HG03159 (cell line): ENCODE data around the gene PPP1R15A.
"Not testable (repeated sequence)": the region's sequence is repeated elsewhere in the genome, so short reads cannot be mapped to it uniquely, and the experiment has no call there.

Source experiments
- ATAC-seq: cut with Tn5 transposase; IDR thresholded peaks from one replicate; pipeline ENCODE4 v1.9.1; 2021; ENCODE audit warnings: mild to moderate bottlenecking, moderate library complexity; ENCODE audit not compliant: unreplicated experiment

Gene PPP1R15A

DNA sequence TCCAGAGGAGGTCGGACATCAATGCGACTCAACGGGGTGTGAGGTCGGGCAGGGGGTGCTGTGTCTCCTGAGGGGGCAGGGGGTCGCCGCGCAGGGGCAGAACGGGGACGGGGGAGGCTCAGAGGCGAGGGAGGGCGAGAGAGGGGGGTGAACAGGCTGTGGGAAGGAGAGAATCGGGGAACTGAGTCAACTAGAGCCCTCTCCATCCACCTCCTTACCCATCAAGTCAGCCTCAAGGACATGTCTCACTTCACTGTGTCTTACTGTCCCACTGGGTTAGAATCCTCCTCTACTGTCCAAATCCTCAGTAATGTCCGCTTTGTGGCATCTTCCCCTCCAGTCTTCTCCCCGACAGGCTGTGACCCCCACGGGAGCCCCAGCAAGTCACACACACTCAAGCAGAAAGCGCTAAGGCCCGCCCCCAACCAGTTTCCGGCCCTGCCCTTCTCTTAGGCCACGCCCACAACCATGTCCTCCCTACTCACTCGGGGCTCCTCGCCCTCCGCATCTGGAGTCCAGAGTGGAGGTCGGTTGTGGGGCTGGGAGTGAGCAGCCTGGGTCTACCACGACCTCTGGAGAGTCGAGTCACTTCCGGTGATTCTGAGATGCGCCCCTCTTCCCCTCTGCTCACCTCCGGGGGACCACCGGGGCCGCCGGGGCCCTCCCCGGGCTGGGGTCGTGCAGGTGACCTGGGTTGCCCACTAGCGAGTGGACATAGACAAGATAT lies 13.1 kb upstream of the PPP1R15A start:
- ATAC-seq: peak; percentile 64

DNA sequence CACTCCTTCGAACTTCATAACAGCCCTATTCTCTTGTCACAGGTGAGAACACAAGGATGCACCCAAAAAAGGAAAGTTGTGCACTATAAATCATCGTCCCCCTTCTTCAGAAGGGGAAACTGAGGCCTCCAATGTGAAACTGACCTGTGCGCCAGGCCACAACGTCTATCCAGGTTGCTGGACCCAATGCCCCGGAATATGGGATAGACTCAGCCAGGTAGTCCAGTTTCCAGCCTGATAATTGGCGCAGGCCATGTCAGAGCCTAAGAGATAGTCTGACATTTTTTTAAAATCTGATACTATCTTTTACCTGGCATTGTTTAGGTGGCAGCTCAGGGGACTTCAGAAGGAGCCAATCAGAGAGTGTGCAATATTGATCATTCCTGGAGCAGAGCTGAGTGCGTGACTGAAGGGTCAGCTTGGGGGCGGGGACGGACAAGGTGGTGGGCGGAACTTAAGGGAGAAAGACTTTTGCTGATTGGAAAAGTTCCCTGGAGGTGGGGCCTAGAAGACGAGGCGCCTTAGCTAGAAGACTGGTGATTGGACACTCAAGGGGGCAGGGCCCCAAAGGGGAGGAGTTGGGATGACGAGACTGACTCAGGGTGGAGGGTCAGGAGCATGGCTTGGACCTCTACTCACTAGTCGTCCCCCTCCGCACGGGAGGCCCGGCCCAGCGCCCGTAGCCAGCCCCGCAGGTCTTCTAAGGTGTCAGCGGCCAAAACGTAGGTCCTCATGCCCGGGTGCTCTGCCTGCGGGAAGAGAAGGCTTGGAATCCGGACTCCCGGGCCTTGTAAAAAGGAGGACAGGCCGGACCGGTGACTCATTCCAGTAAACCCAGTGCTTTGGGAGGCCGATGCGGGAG lies 12.3 kb upstream of the PPP1R15A start:
- no peak for ATAC-seq

DNA sequence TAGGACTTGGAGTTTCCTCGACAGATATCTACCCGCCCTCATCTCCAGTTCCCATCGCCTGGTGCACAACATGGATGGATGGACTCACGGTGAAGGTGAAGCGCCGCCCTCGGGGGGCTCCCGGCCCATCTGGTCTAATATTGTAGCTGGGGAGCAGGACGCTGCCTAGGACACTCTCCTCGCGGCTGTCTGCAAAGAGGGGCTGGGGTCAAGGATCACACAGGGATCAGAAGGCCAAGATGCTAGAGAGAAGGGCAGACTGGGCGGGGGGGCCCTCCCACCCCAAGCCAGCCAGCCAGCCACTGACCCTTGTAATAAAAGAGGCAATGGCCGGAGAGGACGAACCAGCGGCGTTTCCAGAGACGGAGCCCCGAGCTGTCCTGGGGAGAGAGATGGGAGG lies 10.9 kb upstream of the PPP1R15A start:
- no peak for ATAC-seq

DNA sequence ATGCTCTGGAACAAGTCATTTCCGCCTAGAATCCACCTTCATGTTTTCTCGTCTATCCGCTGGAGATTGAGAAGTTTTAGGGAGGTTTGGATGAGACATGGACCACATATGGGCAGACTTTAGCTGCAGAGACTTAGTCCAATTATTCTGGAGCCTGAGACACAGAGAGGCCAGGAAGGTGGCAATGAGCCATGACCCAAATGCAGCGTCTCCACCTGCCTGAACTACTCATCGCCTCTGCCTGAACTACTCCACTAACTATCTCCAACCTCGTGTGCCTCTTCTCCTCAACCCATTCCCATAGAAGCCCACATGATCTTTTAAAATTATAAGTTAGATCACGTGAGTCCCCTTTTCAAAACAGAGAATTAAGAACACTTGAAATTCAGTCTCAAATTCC lies 9.4 kb upstream of the PPP1R15A start:
- no peak for ATAC-seq

DNA sequence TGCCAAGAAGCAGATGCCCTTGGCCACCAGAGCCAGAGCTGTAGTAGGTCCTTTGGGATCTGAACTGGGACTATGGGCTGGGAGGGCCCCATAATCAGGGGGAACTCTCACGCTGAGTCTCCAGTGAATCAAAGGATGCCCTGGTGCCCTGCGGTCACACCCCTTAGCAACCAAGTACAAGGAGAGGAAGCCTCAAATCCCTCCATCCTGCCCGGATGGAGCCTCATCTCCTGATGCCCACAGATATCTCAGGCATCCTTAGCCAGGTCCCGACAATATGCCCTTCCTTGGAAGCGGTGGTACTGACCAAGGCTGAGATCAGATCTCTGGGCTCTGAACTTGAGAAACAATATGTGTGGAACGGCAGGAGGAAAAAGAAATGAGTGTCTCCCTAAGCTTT lies 5.5 kb upstream of the PPP1R15A start:
- no peak for ATAC-seq

DNA sequence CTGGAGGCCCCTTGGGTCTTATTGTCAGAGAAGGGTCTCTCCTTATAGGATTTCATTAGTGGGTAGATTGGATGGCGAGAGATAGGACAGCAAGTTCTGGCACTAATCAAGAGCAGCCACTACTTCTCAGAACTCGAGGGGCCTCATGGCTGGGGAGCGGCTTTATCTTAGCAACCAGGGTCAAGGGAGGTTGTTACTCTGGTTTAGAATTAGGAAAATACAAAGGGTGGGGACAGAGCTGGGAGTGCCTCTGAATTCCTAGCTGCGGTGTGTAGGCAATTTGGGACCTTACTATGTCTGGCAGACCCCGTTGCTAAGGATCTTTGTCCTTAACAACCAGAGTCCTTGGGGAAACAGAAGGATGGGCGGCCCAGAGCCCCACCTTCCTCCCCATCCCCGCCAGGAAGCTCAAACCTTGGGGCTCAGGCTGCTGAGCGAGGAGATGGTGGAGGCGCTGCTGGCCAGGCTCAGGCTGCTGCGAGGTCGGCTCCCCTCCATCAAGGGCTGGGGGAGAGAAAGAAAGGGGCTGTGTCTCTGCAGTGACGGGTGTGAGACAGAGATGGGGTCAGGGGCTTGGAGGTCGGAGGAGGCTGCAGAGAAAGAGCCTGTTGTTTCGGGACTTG lies 5.0 kb upstream of the PPP1R15A start:
- ATAC-seq: no peak

DNA sequence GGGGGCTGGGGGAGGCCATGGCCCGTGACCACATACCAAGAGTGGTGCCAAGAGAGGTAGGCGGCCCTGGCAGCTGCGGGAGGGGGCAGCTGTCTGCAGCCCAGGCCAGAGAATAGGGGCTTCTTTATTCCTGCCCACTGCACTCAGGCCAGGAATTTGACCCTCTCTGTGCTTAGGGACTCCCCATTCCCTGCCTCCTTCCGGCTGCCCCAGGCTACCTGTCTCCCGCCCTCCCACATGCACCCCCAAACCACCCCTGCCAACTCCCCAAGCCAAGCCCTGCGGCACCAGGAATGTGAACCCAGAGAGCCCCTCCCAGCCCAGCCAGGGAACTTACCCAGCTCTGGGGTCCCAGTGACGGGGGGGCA lies 4.5 kb upstream of the PPP1R15A start:
- ATAC-seq: no peak

DNA sequence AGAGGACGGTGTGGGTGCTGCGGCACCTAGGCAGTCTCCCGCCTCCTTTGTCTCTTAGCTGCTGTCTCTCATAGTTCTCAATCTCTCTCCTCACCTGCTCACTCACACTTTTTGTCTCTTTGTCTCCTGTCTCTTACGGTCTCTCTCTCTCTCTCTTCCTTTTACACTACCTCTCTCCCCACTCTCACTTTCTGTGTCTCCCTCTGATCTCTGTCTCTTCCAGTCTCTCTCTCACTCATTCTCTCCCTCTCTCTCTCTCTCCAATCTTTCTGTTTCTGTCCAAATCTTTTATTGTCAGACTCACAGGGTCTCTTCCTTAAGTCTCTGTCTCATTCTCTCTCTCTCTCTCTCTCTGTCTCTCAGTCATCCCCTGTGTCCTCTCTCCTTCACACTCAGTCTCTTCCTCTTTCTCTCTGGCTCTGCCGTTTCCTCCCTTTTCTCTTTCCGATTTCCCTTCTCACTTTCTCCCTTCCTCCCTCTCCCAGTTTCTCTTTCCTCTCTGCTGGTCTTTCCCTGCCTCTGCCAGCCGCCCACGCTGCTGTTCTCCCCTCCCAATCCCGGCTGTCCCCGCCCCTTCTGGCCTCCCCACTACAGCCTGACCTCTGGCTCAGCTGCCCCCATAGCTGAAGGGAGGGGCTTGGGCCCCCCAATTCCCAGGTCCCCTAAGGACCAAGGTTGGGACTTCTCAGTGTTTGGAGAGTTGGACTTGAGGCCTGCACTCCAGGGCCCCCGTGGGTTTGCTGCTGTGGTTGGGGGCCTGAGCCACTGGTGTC lies 3.9 kb upstream of the PPP1R15A start, which contains the start of gene PLEKHA4:
Gene PLEKHA4 (minus strand): TSS at position 504 of the 773 bp plus-strand sequence. CDS start 997 bp downstream, outside the sequence.
- ATAC-seq: no peak

DNA sequence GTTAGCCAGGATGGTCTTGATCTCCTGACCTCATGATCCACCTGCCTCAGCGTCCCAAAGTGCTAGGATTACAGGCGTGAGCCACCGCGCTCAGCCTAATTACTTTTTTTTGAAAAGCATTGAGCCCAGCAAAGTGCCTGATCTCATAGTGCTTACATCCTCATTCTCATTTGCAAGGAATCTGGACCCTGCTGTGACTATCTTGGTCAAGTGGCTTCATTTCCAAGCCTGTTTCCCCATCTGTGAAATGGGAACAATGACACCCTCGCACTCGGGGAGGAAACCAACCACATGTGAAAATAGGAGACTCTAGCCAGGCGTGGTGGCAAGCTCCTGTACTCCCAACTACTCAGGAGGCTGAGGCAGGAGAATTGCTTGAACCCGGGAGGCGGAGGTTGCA lies 2.2 kb upstream of the PPP1R15A start:
- no peak for ATAC-seq

DNA sequence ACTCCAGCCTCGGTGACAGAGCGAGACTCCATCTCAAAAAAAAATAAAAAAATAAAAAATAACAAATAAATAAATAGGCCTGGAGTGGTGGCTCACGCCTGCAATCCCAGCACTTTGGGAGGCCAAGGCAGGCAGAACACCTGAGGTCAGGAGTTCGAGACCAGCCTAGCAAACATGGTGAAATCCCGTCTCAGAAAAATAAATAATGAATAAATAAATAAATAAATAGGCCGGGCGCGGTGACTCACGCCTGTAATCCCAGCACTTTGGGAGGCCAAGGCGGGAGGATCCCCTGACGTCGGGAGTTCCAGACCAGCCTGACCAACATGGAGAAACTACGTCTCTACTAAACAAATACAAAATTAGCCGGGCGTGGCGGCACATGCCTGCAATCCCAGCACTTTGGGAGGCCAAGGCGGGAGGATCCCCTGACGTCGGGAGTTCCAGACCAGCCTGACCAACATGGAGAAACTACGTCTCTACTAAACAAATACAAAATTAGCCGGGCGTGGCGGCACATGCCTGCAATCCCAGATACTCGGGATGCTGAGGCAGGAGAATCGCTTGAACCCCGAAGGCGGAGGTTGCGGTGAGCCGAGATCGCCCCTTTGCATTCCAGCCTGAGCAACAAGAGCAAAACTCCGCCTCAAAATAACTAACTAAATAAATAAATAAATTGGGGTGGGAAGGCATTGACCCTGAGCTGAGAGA lies 595 bp upstream of the PPP1R15A start:
- ATAC-seq: not testable (repeated sequence)

DNA sequence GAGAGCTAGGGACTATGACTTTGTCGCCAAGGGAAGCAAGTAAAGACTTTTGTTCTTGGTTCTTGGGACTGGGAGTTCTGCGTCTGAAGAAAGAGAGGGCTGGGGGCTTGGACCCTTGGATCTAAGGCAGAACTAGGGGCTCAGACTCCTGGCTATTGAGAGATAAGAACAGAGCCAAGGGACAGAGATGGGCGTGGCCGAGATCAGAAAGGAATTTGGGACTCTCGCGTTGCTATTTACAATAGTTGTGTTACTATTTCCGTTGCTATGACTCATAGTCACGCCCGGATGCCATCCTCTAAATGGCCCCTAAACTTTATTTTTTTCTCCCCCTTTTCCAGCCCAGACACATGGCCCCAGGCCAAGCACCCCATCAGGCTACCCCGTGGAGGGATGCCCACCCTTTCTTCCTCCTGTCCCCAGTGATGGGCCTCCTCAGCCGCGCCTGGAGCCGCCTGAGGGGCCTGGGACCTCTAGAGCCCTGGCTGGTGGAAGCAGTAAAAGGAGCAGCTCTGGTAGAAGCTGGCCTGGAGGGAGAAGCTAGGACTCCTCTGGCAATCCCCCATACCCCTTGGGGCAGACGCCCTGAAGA lies 759 bp downstream of the PPP1R15A start:
- no peak for ATAC-seq

DNA sequence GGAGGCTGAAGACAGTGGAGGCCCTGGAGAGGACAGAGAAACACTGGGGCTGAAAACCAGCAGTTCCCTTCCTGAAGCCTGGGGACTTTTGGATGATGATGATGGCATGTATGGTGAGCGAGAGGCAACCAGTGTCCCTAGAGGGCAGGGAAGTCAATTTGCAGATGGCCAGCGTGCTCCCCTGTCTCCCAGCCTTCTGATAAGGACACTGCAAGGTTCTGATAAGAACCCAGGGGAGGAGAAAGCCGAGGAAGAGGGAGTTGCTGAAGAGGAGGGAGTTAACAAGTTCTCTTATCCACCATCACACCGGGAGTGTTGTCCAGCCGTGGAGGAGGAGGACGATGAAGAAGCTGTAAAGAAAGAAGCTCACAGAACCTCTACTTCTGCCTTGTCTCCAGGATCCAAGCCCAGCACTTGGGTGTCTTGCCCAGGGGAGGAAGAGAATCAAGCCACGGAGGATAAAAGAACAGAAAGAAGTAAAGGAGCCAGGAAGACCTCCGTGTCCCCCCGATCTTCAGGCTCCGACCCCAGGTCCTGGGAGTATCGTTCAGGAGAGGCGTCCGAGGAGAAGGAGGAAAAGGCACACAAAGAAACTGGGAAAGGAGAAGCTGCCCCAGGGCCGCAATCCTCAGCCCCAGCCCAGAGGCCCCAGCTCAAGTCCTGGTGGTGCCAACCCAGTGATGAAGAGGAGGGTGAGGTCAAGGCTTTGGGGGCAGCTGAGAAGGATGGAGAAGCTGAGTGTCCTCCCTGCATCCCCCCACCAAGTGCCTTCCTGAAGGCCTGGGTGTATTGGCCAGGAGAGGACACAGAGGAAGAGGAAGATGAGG lies 1.5 kb downstream of the PPP1R15A start:
- no peak for ATAC-seq

DNA sequence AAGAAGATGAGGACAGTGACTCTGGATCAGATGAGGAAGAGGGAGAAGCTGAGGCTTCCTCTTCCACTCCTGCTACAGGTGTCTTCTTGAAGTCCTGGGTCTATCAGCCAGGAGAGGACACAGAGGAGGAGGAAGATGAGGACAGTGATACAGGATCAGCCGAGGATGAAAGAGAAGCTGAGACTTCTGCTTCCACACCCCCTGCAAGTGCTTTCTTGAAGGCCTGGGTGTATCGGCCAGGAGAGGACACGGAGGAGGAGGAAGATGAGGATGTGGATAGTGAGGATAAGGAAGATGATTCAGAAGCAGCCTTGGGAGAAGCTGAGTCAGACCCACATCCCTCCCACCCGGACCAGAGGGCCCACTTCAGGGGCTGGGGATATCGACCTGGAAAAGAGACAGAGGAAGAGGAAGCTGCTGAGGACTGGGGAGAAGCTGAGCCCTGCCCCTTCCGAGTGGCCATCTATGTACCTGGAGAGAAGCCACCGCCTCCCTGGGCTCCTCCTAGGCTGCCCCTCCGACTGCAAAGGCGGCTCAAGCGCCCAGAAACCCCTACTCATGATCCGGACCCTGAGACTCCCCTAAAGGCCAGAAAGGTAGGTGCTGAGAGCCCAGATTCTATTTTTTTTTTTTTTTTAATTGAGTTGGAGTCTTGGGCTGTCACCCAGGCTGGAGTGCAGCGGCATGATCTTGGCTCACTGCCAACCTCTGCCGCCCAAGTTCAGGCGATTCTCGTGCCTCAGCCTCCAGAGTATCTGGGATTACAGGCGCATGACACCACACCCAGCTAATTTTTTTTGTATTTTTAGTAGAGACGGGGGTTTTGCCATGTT lies 2.3 kb downstream of the PPP1R15A start:
- ATAC-seq: no peak

DNA sequence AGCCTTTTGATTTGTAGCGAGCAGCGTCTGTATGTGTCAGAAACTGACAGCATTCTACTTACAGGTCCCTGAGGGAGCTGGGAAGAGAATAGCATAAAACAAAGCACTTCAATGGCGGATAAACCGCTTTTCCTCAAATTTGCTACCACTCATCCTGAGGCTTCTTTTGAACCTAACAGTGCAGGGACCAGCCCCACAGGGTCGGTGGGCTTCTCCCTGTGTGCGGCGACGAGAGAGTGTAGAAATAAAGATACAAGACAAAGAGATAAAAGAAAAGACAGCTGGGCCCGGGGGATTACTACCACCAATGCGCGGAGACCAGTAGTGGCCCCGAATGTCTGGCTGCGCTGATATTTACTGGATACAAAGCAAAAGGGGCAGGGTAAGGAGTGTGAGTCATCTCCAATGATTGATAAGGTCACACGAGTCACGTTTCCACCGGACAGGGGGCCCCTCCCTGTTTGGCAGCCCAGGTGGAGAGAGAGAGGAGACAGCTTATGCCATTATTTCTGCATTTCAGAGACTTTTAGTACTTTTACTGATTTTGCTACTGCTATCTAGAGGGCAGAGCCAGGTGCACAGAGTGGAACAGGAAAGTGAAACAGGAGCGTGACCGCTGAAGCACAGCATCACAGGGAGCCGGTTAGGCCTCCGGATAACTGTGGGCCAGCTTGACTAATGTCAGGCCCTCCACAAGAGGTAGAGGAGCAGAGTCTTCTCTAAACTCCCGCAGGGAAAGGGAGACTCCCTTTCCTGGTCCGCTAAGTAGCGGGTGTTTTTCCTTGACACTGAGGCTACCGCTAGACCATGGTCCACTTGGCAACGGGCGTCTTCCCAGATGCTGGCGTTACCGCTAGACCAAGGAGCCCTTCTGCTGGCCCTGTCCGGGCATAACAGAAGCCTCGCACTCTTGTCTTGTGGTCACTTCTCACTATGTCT lies 4.1 kb downstream of the PPP1R15A start:
- not testable (repeated sequence) for ATAC-seq

DNA sequence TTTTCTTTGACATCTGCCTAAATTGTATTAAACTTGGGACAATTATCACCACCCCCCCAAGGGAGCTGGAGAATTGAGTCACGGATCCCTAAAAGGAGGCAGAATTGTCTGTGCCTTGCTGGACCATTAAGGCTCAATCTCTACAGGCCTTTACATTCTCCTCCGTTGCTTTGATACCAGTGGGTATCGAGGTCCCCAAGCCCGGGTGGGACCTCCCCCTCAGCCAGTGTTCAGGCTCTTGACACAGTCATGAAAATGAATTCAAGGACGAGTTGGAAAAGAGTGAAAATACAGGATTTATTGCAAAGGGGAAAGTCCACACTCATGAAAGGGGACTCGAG lies 5.6 kb downstream of the PPP1R15A start:
- ATAC-seq: no peak

DNA sequence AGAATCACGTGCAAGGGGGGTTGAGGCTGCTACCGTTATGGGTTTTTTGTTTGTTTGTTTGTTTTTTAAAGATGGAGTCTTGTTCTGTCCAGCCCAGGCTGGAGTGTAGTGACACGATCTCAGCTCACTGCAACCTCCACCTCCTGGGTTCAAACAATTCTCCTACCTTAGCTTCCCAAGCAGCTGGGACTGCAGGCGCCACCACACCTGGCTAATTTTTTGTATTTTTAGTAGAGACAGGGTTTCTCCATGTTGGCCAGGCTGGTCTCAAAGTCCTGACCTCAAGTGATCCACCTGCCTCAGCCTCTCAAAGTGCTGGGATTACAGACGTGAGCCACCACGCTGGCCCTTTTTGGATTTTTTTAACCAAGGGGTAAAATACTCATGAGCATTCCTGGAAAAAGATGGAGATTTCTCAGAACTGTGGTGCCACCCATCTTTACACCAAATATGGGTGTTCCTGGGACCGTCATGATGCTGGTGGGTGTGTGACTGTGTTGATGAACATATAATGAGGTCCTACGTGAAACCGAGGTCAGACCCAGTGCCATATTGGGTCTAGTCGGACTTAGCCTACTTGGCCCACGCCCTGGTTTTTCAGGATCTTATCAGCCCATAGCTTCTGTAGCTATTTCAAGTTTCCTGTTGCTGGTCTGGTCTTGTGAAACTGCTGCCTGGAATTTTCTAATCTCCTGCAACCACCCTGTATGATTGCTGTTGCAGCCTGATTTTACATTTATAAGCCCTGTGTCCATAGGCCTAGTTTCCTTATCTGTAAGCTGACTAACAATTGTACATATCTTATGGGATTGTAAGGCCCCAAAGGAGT lies 6.2 kb downstream of the PPP1R15A start:
- no peak for ATAC-seq
